Sigmoid colon (tissue), 7 donors: Measurements from ENCODE around the gene CARD6. TPM values are rescaled to one million over a fixed set of nuclear protein-coding genes. Genes with fewer than 3 reads are reported as not detected.
A peak's percentile ranks its signal among the peaks of the same experiment; 100 is the strongest.

ENCODE experiments used
- DNase-seq: peaks from one replicate; pipeline ENCODE4 v3.0.0-alpha.2; 2019
- H3K27ac ChIP-seq, 4 donors: fragments of 200-600 bp; sonication (generic); one replicate each; pipeline ENCODE4 v1.5.1; 2016 to 2019; ENCODE audit warnings: mild to moderate bottlenecking in 1 of 4
- H3K27me3 ChIP-seq, 3 donors: fragments of 200-600 bp; sonication (generic); one replicate each; pipeline ENCODE4 v1.5.1; 2019; ENCODE audit warnings: mild to moderate bottlenecking in 1 of 3
- H3K36me3 ChIP-seq, 4 donors: fragments of 200-600 bp; sonication (generic); one replicate each; pipeline ENCODE4 v1.5.1; 2016 to 2019
- H3K4me1 ChIP-seq, 4 donors: fragments of 200-600 bp; sonication (generic); one replicate each; pipeline ENCODE4 v1.5.1; 2017 to 2019
- H3K4me3 ChIP-seq, 4 donors: fragments of 200-600 bp; sonication (generic); one replicate each; pipeline ENCODE4 v1.5.1; 2017 to 2019; ENCODE audit warnings: mild to moderate bottlenecking in 2 of 4, moderate library complexity in 1 of 4
- H3K9me3 ChIP-seq, 4 donors: fragments of 200-600 bp in 3 of 4; sonication (generic) in 3 of 4; one replicate each; pipeline versions ENCODE4 v1.5.1 to v1.6.1; 2013 to 2019
- CTCF ChIP-seq, 4 experiments: fragments of 450-650 bp in 3 of 4; fragments of 200-600 bp in 1 of 4; IDR thresholded peaks; one replicate each; pipeline ENCODE4 v1.5.1; 2016 to 2019; ENCODE audit warnings: antibody characterized with exemption in 4 of 4, mild to moderate bottlenecking in 3 of 4, moderate library complexity in 2 of 4
- EP300 ChIP-seq, 4 donors: sonication (generic); formaldehyde crosslinking; IDR thresholded peaks; one replicate each; pipeline ENCODE4 v1.6.1; 2017; ENCODE audit warnings: antibody characterized with exemption in 4 of 4
- POLR2A ChIP-seq, 2 donors: fragments of 450-650 bp; IDR thresholded peaks; one replicate each; pipeline ENCODE4 v1.6.1; 2016; ENCODE audit warnings: antibody characterized with exemption in 2 of 2, mild to moderate bottlenecking in 2 of 2, moderate library complexity in 2 of 2
- POLR2AphosphoS5 ChIP-seq, 4 donors: sonication (generic); formaldehyde crosslinking; IDR thresholded peaks; one replicate each; pipeline ENCODE4 v1.6.1; 2017; ENCODE audit warnings: antibody characterized with exemption in 4 of 4
- WGBS, 2 donors: extraction: QIAGEN DNeasy Blood & Tissue Kit; methylation state at CpG; one replicate each; pipeline ENCODE4 v1.1.7; 2013; 5-methylcytosine and 5-hydroxymethylcytosine counted together
- intact Hi-C: fragments of 100-400 bp; cut with DNase I; formaldehyde crosslinking; loops from one replicate; pipeline ENCODE4 v1.15.1; 2023
- polyA plus RNA-seq, 3 donors: library from polyadenylated mRNA; stranded (reverse); fragments of 200-250 nt; gene quantifications; one replicate each; pipeline ENCODE4 v1.2.3, GENCODE V29; 2013
- total RNA-seq, 4 donors: library from RNA; depleted of rRNA; stranded (reverse); fragments of >200 nt; gene quantifications; one replicate each; pipeline ENCODE4 v1.1.0, GENCODE V29; 2016
- donor health status: healthy with polysubstance abuse.
- donor health status: Bipolar disorder and iron deficiency.
- donor health status: healthy.

CARD6 gene
- total and polyA plus RNA-seq, 7 donors, result 1.4 to 12.2 (median 4.8) TPM

GRCh38 chr5:40797273-40798011, 43.7 kb upstream of the CARD6 start:
- TF ChIP-seq CTCF (IDR thresholded peaks at IDR 0.05) (no peak), POLR2AphosphoS5 (IDR thresholded peaks at IDR 0.05) (peak in 2 of 4 donors; percentile 6 to 8)
- peaks cover 0 to 34% (median 24%) of the 10 kb centered on the region in 4 donors for H3K4me1 ChIP-seq
- no peaks in the 10 kb centered on the region for H3K27me3 ChIP-seq
- peak; percentile 87 for DNase-seq
- H3K27ac ChIP-seq, result peak overlapping the region; percentile 95 to 99 (median 98)
- peak overlapping the region; percentile 97 to 100 (median 99) for H3K4me3 ChIP-seq
- intact Hi-C loops, result loop anchor here (1.0 kb wide), 2 partner anchors 38 to 42 kb away; partner anchors contain the start of genes RPL37 and TTC33
- H3K36me3 ChIP-seq, result no peaks in the 10 kb centered on the region
- WGBS, 2 donors, result 1% methylated on average over 56 of the region's 56 CpGs
- no peaks in the 10 kb centered on the region for H3K9me3 ChIP-seq

- Histone ChIP-seq H3K27me3 (no peaks in the 10 kb centered on the region), H3K4me3 (peak within 1 kb of the TSS; percentile 97 to 100 (median 99)), H3K4me1 (peaks cover 0 to 32% (median 22%) of the 10 kb centered on the region in 4 donors), H3K9me3 (no peaks in the 10 kb centered on the region), H3K36me3 (no peaks in the 10 kb centered on the region), H3K27ac (peak within 1 kb of the TSS; percentile 95 to 99 (median 98))
- TF ChIP-seq CTCF (IDR thresholded peaks at IDR 0.05), result peak in 3 of 4 experiments; percentile 32 to 73 (median 33)
- peak; percentile 30 to 56 for TF ChIP-seq POLR2A (IDR thresholded peaks at IDR 0.05)
- TF ChIP-seq POLR2AphosphoS5 (IDR thresholded peaks at IDR 0.05), result peak; percentile 78 to 90 (median 86)
- no peak for TF ChIP-seq EP300 (IDR thresholded peaks at IDR 0.05)
- 1% methylated on average over 70 of the region's 70 CpGs for WGBS, 2 donors
- intact Hi-C loops, result loop anchor here (1.0 kb wide), 2 partner anchors 37 to 43 kb away; partner anchors contain the start of genes RPL37 and TTC33
- peak; percentile 95 for DNase-seq
Measured at GRCh38 chr5:40798012-40798800, 43.0 kb upstream of the CARD6 start, which contains the start of gene PRKAA1. PRKAA1 (minus strand) TSS chr5:40798374; CDS start chr5:40798189, 185 bp downstream.

GRCh38 chr5:40798801-40799210, 42.4 kb upstream of the CARD6 start:
- H3K4me1 ChIP-seq, result peaks cover 0 to 32% (median 22%) of the 10 kb centered on the region in 4 donors
- intact Hi-C loops, result loop anchor here (1.0 kb wide), 2 partner anchors 36 to 44 kb away; partner anchors contain the start of genes RPL37 and TTC33
- peak overlapping the region; percentile 95 to 99 (median 98) for H3K27ac ChIP-seq
- no peaks in the 10 kb centered on the region for H3K27me3 ChIP-seq
- no peaks in the 10 kb centered on the region for H3K36me3 ChIP-seq
- no peak for DNase-seq
- peak overlapping the region; percentile 97 to 100 (median 99) for H3K4me3 ChIP-seq
- TF ChIP-seq POLR2A (IDR thresholded peaks at IDR 0.05) (no peak), EP300 (IDR thresholded peaks at IDR 0.05) (no peak), POLR2AphosphoS5 (IDR thresholded peaks at IDR 0.05) (no peak), CTCF (IDR thresholded peaks at IDR 0.05) (no peak)
- 2 to 5% methylated on average over 7 of the region's 7 CpGs for WGBS, 2 donors
- H3K9me3 ChIP-seq, result no peaks in the 10 kb centered on the region

- TF ChIP-seq EP300 (IDR thresholded peaks at IDR 0.05) (no peak), CTCF (IDR thresholded peaks at IDR 0.05) (no peak), POLR2AphosphoS5 (IDR thresholded peaks at IDR 0.05) (no peak), POLR2A (IDR thresholded peaks at IDR 0.05) (no peak)
- Histone ChIP-seq H3K4me3 (peak overlapping the region in 3 of 4 donors; percentile 6 to 100 (median 99)), H3K36me3 (no peaks in the 10 kb centered on the region), H3K27me3 (no peaks in the 10 kb centered on the region), H3K27ac (peak overlapping the region; percentile 95 to 99 (median 98)), H3K9me3 (no peaks in the 10 kb centered on the region), H3K4me1 (peaks cover 0 to 32% (median 22%) of the 10 kb centered on the region in 4 donors)
- DNase-seq, result no peak
- intact Hi-C loops, result no loop called here
- 1 to 45% methylated on average over 1 of the region's 1 CpG for WGBS, 2 donors
Measured at GRCh38 chr5:40799258-40799657, 41.9 kb upstream of the CARD6 start.
